GM18520 (cell line): ENCODE measurements around the gene KIAA1549.
"Not testable (repeated sequence)": the region's sequence is repeated elsewhere in the genome, so short reads cannot be mapped to it uniquely, and the experiment has no call there.

ENCODE experiments used
- ATAC-seq: cut with Tn5 transposase; IDR thresholded peaks from one replicate; pipeline ENCODE4 v1.9.1; 2021; ENCODE audit not compliant: unreplicated experiment

KIAA1549 gene

DNA sequence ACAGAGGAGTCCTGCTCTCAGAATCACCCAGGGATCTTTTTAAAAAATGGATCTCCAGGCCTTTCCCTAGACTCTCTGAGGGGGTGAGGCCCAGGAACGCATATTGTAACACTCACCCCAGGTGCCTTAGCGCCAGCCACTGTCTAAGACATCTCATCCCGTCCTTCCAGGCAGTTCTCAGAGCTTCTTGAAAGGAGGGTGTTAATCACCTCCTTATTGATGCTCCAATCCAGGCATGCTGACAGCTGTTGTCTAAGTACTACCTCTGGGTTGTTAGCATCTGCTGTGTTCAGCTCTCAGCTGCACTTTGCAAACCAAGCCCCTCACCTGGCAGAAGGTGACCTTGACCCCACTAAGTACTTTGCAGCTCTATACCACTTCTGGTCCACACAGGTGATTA is 36.0 kb downstream of the KIAA1549 start:
- no peak for ATAC-seq

DNA sequence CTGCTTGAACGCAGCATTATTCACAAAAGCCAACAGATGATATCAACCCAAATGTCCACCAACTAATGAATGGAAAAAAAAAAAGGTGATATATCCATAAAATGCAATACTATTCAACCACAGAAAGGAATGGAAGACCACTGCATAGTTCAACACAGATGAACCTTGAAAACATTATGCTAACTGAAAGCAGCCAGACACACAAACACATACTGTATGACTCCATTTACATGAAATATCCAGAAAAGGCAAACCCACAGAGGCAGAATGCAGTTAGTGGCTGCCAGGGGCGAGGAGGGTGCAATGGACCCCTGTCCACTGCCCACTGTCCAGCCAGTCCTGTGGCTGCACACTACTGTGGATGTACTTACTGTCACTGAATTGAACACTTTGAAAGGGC is 36.6 kb downstream of the KIAA1549 start:
- ATAC-seq = no peak

DNA sequence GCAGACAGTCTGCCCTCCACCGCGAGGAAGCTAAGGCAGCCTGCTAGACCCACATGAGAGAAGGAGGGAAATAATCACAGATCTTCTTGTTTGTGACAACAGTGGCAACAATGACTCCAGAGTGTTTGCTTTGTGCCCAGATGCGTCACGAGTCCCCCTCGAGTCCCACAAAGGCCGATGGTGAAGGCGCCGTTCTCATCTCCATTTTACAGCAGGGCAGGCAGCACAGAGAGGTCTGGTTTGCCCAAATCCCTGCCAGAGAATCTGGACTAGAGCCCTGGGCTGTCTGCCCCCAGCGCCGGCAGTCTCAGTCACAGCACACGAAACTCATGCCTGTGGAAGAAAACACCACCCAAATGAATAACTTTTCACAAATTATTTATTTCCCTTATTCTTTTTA is 38.1 kb downstream of the KIAA1549 start:
- ATAC-seq = no peak

DNA sequence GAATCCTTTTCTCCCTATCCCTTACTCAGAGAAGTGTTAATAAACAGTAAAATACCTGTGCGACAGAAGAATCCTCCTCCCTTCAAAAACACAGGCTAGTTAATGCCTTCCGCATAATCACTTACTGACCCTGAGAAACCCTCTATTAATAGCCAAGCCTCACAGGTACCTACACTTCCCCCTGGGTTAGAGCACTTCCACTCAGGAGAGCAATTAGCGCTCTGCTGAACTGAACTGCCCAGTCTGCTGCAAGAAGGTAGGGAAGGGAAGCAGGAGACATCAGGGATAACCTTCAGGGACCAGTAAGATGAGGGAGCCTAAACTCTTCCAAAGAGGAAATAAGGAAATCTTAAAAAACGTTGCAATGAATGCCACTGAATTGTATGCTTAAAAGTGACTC is 39.6 kb downstream of the KIAA1549 start:
- no peak for ATAC-seq

DNA sequence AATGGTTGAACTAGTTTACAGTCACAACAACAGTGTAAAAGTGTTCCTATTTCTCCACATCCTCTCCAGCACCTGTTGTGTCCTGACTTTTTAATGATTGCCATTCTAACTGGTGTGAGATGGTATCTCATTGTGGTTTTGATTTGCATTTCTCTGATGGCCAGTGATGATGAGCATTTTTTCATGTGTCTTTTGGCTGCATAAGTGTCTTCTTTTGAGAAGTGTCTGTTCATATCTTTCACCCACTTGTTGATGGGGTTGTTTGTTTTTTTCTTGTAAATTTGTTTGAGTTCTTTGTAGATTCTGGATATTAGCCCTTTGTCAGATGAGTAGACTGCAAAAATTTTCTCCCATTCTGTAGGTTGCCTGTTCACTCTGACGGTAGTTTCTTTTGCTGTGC is 40.6 kb downstream of the KIAA1549 start:
- ATAC-seq = not testable (repeated sequence)

- no peak for ATAC-seq
Observed at GRCh38 chr7:138937484-138937883, 43.7 kb downstream of the KIAA1549 start.

DNA sequence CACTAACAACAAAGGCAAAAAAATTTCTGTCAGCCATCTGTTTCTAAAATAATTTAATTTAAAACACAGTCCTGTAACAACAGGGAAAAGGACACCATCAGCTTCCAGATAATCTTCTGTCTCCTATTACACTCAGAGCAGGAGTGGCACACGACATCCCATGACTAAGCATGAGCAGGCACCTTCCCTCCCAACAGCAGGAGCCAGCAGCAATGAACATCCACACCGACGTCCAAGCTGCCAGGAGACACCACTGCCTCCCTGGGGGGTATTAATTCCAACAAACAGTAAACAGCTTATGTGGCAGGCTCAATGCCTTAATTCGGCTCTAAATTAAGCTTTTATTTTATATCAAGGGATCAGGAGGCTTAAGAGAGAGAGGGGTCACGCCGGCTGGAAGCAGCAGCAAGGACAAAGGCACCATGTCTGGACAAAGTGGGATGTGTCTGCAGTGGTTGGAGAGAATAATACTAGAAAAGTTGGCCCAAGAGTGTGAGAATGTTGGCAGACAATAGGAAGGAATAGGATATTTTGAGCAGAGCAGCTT is 45.7 kb downstream of the KIAA1549 start:
- ATAC-seq = no peak

GRCh38 chr7:138934861-138935260 is 46.3 kb downstream of the KIAA1549 start:
- no peak for ATAC-seq

DNA sequence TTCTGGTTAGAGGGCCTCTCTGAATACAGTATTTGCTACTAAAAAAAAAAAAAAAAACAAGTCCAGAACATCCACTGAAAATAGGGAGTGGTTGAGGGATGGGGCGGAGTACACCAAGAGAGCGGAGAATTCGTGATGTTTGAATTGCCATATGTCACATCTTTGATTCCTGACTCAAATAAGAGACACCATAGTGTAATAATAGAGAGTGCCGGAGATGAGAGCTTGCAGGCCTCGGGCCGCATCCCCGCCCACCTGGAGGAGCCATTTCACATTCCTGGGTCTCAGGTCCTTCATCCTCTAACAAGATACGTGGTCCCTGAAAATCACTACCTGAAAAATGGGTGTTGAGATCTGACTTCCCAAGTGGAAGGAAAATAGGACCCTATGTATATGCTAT is 46.8 kb downstream of the KIAA1549 start:
- no peak for ATAC-seq

GRCh38 chr7:138932870-138933269 is 48.3 kb downstream of the KIAA1549 start:
- ATAC-seq = no peak

DNA sequence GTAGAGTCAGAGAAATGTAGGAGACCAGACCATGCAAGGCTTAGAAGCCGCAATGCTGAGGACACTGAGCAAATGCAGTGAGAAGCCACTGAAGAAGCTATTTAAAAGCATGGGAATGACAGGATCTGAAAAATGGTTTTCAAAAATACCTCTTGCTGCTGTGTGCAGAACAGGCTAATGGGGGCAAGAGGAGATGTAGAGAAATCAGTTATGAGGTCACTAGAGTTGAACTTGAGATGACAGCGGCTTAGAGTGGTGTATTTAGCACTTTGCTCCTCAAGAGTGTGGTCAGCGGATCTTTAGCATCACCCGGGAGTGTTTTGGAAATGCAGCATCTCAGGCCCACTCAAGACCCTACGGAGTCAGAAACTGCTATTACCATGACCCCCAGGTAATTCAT is 48.8 kb downstream of the KIAA1549 start:
- no peak for ATAC-seq

DNA sequence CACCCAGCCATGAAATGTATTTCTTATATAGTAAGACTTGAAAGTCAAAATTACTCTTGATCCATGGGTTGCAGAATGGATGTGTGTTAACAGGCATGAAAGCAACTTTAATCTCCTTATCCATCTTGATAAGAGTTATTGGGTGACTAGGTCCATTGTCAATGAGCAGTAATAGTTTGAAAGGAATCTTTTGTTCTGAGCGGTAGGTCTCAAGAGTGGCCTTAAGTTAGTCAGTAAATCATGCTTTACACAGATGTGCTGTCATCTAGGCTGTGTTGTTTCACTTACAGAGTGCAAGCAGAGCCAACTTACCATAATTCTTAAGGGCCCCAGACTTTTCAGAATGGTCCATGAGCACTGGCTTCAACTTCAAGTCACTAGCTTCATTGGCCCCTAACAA is 51.2 kb downstream of the KIAA1549 start:
- ATAC-seq = no peak

GRCh38 chr7:138926241-138926612 is 55.0 kb downstream of the KIAA1549 start:
- no peak for ATAC-seq

DNA sequence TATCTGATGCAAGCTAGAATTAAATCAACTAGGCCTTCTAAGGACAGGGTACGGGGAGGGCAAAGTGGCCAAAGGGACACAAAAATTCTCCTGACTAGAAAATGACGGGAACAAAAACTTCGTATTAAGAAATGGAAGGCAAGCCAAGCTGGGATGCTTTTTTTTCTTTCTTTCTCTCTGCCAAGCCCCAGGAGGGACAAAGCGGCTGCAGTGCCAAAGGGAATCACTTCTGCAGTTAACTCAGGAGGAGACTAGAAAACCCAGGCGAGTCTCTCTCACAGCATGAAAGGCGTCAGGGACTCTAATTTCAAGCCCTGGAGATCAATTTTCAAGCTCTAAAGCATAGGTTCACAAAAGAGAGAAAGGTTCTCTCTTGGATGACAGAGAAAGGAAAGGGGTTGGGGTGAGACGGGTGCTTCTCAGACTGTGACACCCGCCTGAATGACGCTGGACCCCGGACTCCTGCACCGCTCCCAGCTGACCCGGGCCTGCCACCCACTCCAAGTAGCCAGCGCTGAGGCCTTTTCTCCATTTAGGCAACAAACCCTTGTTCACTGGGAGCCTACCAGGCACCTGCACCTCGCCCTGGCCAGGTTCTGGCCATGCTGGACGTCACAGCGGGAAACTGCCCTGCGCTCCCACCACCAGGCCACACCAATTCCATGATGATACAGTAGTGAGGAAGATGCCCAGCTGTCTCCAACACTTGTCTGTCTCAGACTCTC is 56.5 kb downstream of the KIAA1549 start:
- ATAC-seq = no peak

GRCh38 chr7:138921277-138921676 is 59.9 kb downstream of the KIAA1549 start:
- no peak for ATAC-seq

- no peak for ATAC-seq
Observed at GRCh38 chr7:138919911-138920310, 61.3 kb downstream of the KIAA1549 start.

GRCh38 chr7:138919216-138919615 is 62.0 kb downstream of the KIAA1549 start:
- no peak for ATAC-seq

- no peak for ATAC-seq
Observed at GRCh38 chr7:138918756-138919155, 62.4 kb downstream of the KIAA1549 start.

GRCh38 chr7:138918176-138918575 is 63.0 kb downstream of the KIAA1549 start:
- no peak for ATAC-seq

GRCh38 chr7:138917771-138918170 is 63.4 kb downstream of the KIAA1549 start:
- no peak for ATAC-seq

GRCh38 chr7:138916731-138917130 is 64.5 kb downstream of the KIAA1549 start:
- no peak for ATAC-seq

- ATAC-seq = no peak
Observed at GRCh38 chr7:138916275-138916674, 64.9 kb downstream of the KIAA1549 start.

- no peak for ATAC-seq
Observed at GRCh38 chr7:138913783-138914182, 67.4 kb downstream of the KIAA1549 start.
